ENCODE results near the gene SLAMF8. TPM values are rescaled to one million over a fixed set of nuclear protein-coding genes. Genes with fewer than 3 reads are reported as not detected.

Gene SLAMF8
- total RNA-seq, 4 donors from 2014 or later: 8.9 to 36.0 (median 11.2) TPM

GRCh38 chr1:159817276-159818041 lies 9.2 kb upstream of the SLAMF8 start:
- ATAC-seq (ENCODE audit: low FRiP score) (no peak), DNase-seq (ENCODE audit: low spot score) (no peak)
- TF ChIP-seq CTCF (IDR thresholded peaks at IDR 0.05): no peak

- ATAC-seq (ENCODE audit: low FRiP score): no peak
- no peak for DNase-seq (ENCODE audit: low spot score)
- TF ChIP-seq CTCF (IDR thresholded peaks at IDR 0.05): no peak
Measured at GRCh38 chr1:159821171-159821867, 5.4 kb upstream of the SLAMF8 start.

GRCh38 chr1:159823406-159823805 lies 3.3 kb upstream of the SLAMF8 start:
- no peak for TF ChIP-seq CTCF (IDR thresholded peaks at IDR 0.05)
- ATAC-seq (ENCODE audit: low FRiP score) (no peak), DNase-seq (ENCODE audit: low spot score) (no peak)

- no peak for TF ChIP-seq CTCF (IDR thresholded peaks at IDR 0.05)
- ATAC-seq (ENCODE audit: low FRiP score): no peak
- DNase-seq (ENCODE audit: low spot score): no peak
Measured at GRCh38 chr1:159825564-159825963, 1.1 kb upstream of the SLAMF8 start.

- no peak for DNase-seq (ENCODE audit: low spot score)
- no peak for ATAC-seq (ENCODE audit: low FRiP score)
- TF ChIP-seq CTCF (IDR thresholded peaks at IDR 0.05): no peak
Measured at GRCh38 chr1:159827102-159827490, 423 bp downstream of the SLAMF8 start.

- TF ChIP-seq CTCF (IDR thresholded peaks at IDR 0.05): no peak
- DNase-seq (ENCODE audit: low spot score): no peak
- no peak for ATAC-seq (ENCODE audit: low FRiP score)
Measured at GRCh38 chr1:159827549-159827948, 876 bp downstream of the SLAMF8 start.

- DNase-seq (ENCODE audit: low spot score) (no peak), ATAC-seq (ENCODE audit: low FRiP score) (no peak)
- TF ChIP-seq CTCF (IDR thresholded peaks at IDR 0.05): no peak
Measured at GRCh38 chr1:159828176-159828575, 1.5 kb downstream of the SLAMF8 start.
